Prostate gland (tissue), 2 donors: ENCODE data around the gene SLC22A4.

Experiments used
- POLR2AphosphoS5 ChIP-seq: sonication (generic); formaldehyde crosslinking; IDR thresholded peaks from one replicate; pipeline ENCODE4 v1.6.1; 2017; ENCODE audit warnings: antibody characterized with exemption
- TF ChIP-seq, protein P1 (sequence below), 4 experiments: fragments of 200-600 bp in 2 of 4; fragments of 450-650 bp in 2 of 4; sonication (generic) in 2 of 4; IDR thresholded peaks; 1 replicate in 3 of 4; 2 replicates in 1 of 4; pipeline ENCODE4 v1.5.1; 2016 to 2019; ENCODE audit warnings: antibody characterized with exemption in 4 of 4, mild to moderate bottlenecking in 2 of 4, moderate library complexity in 2 of 4

- TF ChIP-seq POLR2AphosphoS5: no peak
- TF ChIP-seq, protein P1, sequence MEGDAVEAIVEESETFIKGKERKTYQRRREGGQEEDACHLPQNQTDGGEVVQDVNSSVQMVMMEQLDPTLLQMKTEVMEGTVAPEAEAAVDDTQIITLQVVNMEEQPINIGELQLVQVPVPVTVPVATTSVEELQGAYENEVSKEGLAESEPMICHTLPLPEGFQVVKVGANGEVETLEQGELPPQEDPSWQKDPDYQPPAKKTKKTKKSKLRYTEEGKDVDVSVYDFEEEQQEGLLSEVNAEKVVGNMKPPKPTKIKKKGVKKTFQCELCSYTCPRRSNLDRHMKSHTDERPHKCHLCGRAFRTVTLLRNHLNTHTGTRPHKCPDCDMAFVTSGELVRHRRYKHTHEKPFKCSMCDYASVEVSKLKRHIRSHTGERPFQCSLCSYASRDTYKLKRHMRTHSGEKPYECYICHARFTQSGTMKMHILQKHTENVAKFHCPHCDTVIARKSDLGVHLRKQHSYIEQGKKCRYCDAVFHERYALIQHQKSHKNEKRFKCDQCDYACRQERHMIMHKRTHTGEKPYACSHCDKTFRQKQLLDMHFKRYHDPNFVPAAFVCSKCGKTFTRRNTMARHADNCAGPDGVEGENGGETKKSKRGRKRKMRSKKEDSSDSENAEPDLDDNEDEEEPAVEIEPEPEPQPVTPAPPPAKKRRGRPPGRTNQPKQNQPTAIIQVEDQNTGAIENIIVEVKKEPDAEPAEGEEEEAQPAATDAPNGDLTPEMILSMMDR (IDR thresholded peaks at IDR 0.05): no peak
Observed at GRCh38 chr5:132254321-132254977, 39.7 kb upstream of the SLC22A4 start.
